ENCODE measurements around the gene GLP1R. TPM values are rescaled to one million over a fixed set of nuclear protein-coding genes. Genes with fewer than 3 reads are reported as not detected.

Gene GLP1R
- total and polyA plus RNA-seq, 2 of the 4 experiments (the other 2 are of a cell fraction) = not detected

DNA sequence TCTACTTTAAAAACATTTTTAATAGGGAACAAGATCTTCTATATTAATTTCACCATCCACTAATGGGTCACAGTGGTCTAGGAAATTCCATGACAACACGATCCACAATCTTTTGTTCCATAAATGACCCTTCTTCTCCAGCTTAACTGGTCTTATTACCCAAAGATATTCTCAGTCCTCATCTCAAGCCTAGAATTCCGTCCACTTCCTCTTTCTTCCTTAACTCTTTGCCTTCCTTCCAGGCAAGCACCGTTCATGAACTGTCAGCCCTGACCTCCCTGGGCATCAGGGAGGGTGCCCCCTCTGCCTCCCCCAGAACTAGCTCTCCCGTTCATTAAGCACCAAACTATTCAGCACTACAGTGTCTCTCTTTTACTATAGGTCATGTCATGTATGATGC lies 58.5 kb downstream of the GLP1R start:
- no peak overlapping the region for H3K4me3 ChIP-seq (ENCODE audit: insufficient read depth, low read depth, low read length)
- no peak overlapping the region for H2BK5ac ChIP-seq (ENCODE audit: low read depth, low read length, poor library complexity, severe bottlenecking)
- no peak overlapping the region for H2BK20ac ChIP-seq (ENCODE audit: low read depth, low read length)
- H4K20me1 ChIP-seq (ENCODE audit: insufficient read depth, low read length) = no peaks in the 10 kb centered on the region
- H3K79me1 ChIP-seq (ENCODE audit: low read depth in 1 of 2, low read length in 2 of 2) = no peaks in the 10 kb centered on the region
- H3K36me3 ChIP-seq (ENCODE audit: control insufficient read depth, insufficient read depth, low read length) = peaks cover 15% of the 10 kb centered on the region
- no peaks in the 10 kb centered on the region for H3K9me1 ChIP-seq (ENCODE audit: insufficient read depth, low read length)
- no TSS peak for BruUV-seq (replicated peaks)
- H2BK120ac ChIP-seq (ENCODE audit: low read depth, low read length) = no peak overlapping the region
- H2AK9ac ChIP-seq (replicated peaks; ENCODE audit: low read depth, low read length, poor library complexity) = no peak overlapping the region
- H4K91ac ChIP-seq (ENCODE audit: insufficient read depth, low read depth, low read length) = no peak overlapping the region
- H3K27ac ChIP-seq (ENCODE audit: insufficient read depth, low read length) = no peak overlapping the region
- no peak overlapping the region for H2BK15ac ChIP-seq (ENCODE audit: low read depth, low read length)
- POLR2A ChIA-PET (ENCODE audit: unreplicated experiment) = no interaction called here
- no peak overlapping the region for H2AK5ac ChIP-seq (ENCODE audit: low read depth, low read length)
- dilution Hi-C loops (cut with HindIII; ENCODE audit: low sequenced_read_pairs, unreplicated experiment) (no loop called here), intact Hi-C loops (cut with micrococcal nuclease) (no loop called here), in situ Hi-C loops (cut with MboI; ENCODE audit: low sequenced_read_pairs) (no loop called here)
- H4K5ac ChIP-seq (ENCODE audit: low read depth, low read length) = no peak overlapping the region
- 80% methylated on average over 3 of the region's 4 CpGs; no CpG with 5 or more reads in 1 of the 2 experiments for WGBS, 2 experiments (ENCODE audit: extremely low coverage in 2 of 2, insufficient read length in 1 of 2)
- H3K23ac ChIP-seq (ENCODE audit: low read depth, low read length) = no peak overlapping the region
- H3K27me3 ChIP-seq (ENCODE audit: control insufficient read depth, insufficient read depth, low read length) = no peaks in the 10 kb centered on the region
- no peak overlapping the region for H3K4ac ChIP-seq (ENCODE audit: low read depth, low read length)
- no peak for TF ChIP-seq RAD21 (IDR thresholded peaks at IDR 0.05; ENCODE audit: low read length)
- no peak for TF ChIP-seq MAFK (IDR thresholded peaks at IDR 0.05; ENCODE audit: low read depth, low read length)
- TF ChIP-seq RFX5 (IDR thresholded peaks at IDR 0.05; ENCODE audit: low read depth, low read length) = no peak
- no peak overlapping the region for H3K56ac ChIP-seq (ENCODE audit: extremely low read depth, insufficient read depth, low read length)
- no peak overlapping the region for H2AFZ ChIP-seq (replicated peaks; ENCODE audit: low read length, poor library complexity)
- H3K4me1 ChIP-seq (ENCODE audit: control insufficient read depth, insufficient read depth, low read length) = peaks cover 3% of the 10 kb centered on the region; the same call in 1 of the 2 replicates
- H3K9me3 ChIP-seq (ENCODE audit: control insufficient read depth, insufficient read depth, low read length) = no peaks in the 10 kb centered on the region
- no peak for ATAC-seq (ENCODE audit: low read depth)
- no peak overlapping the region for H3K18ac ChIP-seq (ENCODE audit: low read depth, low read length)
- no peak overlapping the region for H3K14ac ChIP-seq (replicated peaks; ENCODE audit: low read depth, low read length)
- H3K4me2 ChIP-seq (ENCODE audit: low read depth, low read length) = no peak overlapping the region
- H3K9ac ChIP-seq (ENCODE audit: low read depth, low read length) = no peak overlapping the region
- H4K8ac ChIP-seq (ENCODE audit: low read depth in 2 of 2, low read length in 2 of 2) = no peak overlapping the region
- CTCF ChIA-PET = no interaction called here
- no peak for DNase-seq
